Measurements from ENCODE around the gene IL1RL2. TPM values are rescaled to one million over a fixed set of nuclear protein-coding genes. Genes with fewer than 3 reads are reported as not detected.

The IL1RL2 gene
- total RNA-seq, 4 donors from 2014 or later: 0.35 to 0.49 TPM; not detected in 2

DNA sequence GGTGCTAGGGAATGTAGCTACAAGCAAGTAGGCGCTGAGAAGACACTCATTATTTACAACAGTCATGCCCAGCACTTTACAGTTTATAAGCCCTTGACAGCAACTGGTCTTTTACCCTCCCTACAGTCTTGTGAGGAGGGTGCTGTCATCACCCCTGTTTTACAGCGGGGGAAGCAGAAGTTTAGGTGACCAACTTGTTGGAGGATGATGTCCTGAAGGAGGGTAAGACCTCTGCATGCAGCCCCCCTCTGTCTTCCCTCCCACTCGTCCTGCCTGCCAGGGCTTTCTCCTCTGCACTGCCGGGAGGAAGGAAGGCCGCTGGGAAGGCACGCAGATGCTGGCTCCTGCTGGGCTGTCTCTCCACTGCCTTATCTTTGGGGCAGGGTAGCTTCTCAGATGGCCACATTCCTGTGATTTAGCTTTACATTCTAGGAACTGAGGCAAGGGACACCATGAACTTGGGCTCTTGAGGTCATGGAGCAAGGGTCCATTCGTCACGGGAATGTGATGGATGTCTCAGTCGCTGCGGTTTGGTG lies 43.3 kb upstream of the IL1RL2 start:
- H3K4me3 ChIP-seq: peak overlapping the region; percentile 66 to 78 (median 72)
- in situ Hi-C loops (cut with MboI; ENCODE audit: low sequenced_read_pairs in 4 of 4): no loop called here
- DNase-seq (no peak), ATAC-seq (peak in 1 of 2 donors; percentile 18)
- H3K4me1 ChIP-seq: peaks cover 10 to 16% of the 10 kb centered on the region in 2 donors
- H3K9me3 ChIP-seq: no peaks in the 10 kb centered on the region
- no peaks in the 10 kb centered on the region for H3K27me3 ChIP-seq
- TF ChIP-seq CTCF (IDR thresholded peaks at IDR 0.05 in 4 of 5, conservative IDR thresholded peaks at IDR 0.05 in 1 of 5) (no peak), POLR2A (IDR thresholded peaks at IDR 0.05) (no peak)
- intact Hi-C loops (cut with DNase I; ENCODE audit: low total_unique reads): loop anchor here (2.0 kb wide), 1 partner anchor 73 kb away; no protein-coding TSS in a partner anchor
- H3K27ac ChIP-seq: peak overlapping the region; percentile 84 to 97 (median 90)
- H3K36me3 ChIP-seq: peaks cover 0 to 24% of the 10 kb centered on the region in 2 donors

DNA sequence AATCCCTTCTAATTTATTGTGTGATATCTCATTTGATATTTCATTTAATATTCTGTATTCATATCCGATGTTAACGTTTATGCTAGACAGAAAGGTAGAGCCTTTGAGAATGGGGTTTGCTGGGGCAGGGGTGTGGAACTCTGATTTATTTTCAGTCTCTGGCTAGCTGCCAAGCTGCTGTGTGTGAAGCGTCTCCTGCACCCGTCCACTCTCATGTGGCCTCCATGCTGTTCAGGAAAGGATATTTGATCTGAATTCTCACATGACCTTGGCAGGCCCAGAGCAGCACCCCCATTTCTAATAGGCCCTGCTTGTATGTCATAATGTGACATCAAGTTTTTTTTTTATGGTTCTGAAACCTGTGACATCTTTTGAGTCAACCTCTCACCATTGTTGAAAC lies 42.7 kb upstream of the IL1RL2 start:
- H3K4me3 ChIP-seq: peak overlapping the region; percentile 66 to 78 (median 72)

GRCh38 chr2:102145107-102145506 lies 41.7 kb upstream of the IL1RL2 start:
- no peak for TF ChIP-seq CTCF (IDR thresholded peaks at IDR 0.05 in 4 of 5, conservative IDR thresholded peaks at IDR 0.05 in 1 of 5)
- no peak for TF ChIP-seq POLR2A (IDR thresholded peaks at IDR 0.05)
- H3K27me3 ChIP-seq: no peaks in the 10 kb centered on the region
- DNase-seq (no peak), ATAC-seq (no peak)
- intact Hi-C loops (cut with DNase I; ENCODE audit: low total_unique reads): no loop called here
- peaks cover 10 to 24% of the 10 kb centered on the region in 2 donors for H3K4me1 ChIP-seq
- H3K9me3 ChIP-seq: no peaks in the 10 kb centered on the region
- in situ Hi-C loops (cut with MboI; ENCODE audit: low sequenced_read_pairs in 4 of 4): no loop called here
- peaks cover 0 to 24% of the 10 kb centered on the region in 2 donors for H3K36me3 ChIP-seq
- no peak overlapping the region for H3K27ac ChIP-seq
- H3K4me3 ChIP-seq: no peak overlapping the region

More for the DNA sequence above, 42.7 kb upstream of the IL1RL2 start:
- Histone ChIP-seq H3K9me3 (no peaks in the 10 kb centered on the region), H3K27me3 (no peaks in the 10 kb centered on the region), H3K27ac (peak overlapping the region in 3 of 4 donors; percentile 84 to 97 (median 94)), H3K36me3 (peaks cover 0 to 24% of the 10 kb centered on the region in 2 donors), H3K4me1 (peaks cover 10 to 17% of the 10 kb centered on the region in 2 donors)
- intact Hi-C loops (cut with DNase I; ENCODE audit: low total_unique reads) (no loop called here), in situ Hi-C loops (cut with MboI; ENCODE audit: low sequenced_read_pairs in 4 of 4) (no loop called here)
- no peak for DNase-seq
- TF ChIP-seq CTCF (IDR thresholded peaks at IDR 0.05 in 4 of 5, conservative IDR thresholded peaks at IDR 0.05 in 1 of 5): no peak
- no peak for TF ChIP-seq POLR2A (IDR thresholded peaks at IDR 0.05)
- no peak for ATAC-seq

- in situ Hi-C loops (cut with MboI; ENCODE audit: low sequenced_read_pairs in 4 of 4) (no loop called here), intact Hi-C loops (cut with DNase I; ENCODE audit: low total_unique reads) (no loop called here)
- no peak for DNase-seq
- peaks cover 10 to 25% of the 10 kb centered on the region in 2 donors for H3K4me1 ChIP-seq
- peaks cover 0 to 24% of the 10 kb centered on the region in 2 donors for H3K36me3 ChIP-seq
- H3K9me3 ChIP-seq: no peaks in the 10 kb centered on the region
- TF ChIP-seq POLR2A (IDR thresholded peaks at IDR 0.05): no peak
- TF ChIP-seq CTCF (IDR thresholded peaks at IDR 0.05 in 4 of 5, conservative IDR thresholded peaks at IDR 0.05 in 1 of 5): no peak
- H3K4me3 ChIP-seq: no peak overlapping the region
- no peaks in the 10 kb centered on the region for H3K27me3 ChIP-seq
- no peak for ATAC-seq
- H3K27ac ChIP-seq: no peak overlapping the region
These were observed 40.9 kb upstream of the IL1RL2 start for GRCh38 chr2:102145934-102146333.

All from gastrocnemius medialis (tissue), 4 donors.